ENCODE results near the gene PTGES. TPM values are rescaled to one million over a fixed set of nuclear protein-coding genes. Genes with fewer than 3 reads are reported as not detected.
"Not testable (repeated sequence)": the region's sequence is repeated elsewhere in the genome, so short reads cannot be mapped to it uniquely, and the experiment has no call there.

PTGES gene
- total RNA-seq, 1 donor from 2014 or later = 2.9 TPM

GRCh38 chr9:129794549-129794948 lies 41.7 kb upstream of the PTGES start:
- Histone ChIP-seq H3K27me3 (no peaks in the 10 kb centered on the region), H3K4me1 (no peaks in the 10 kb centered on the region), H3K4me2 (no peak overlapping the region), H2AFZ (replicated peaks) (no peak overlapping the region), H3F3A (ENCODE audit: low read depth) (no peaks in the 10 kb centered on the region), H3K27ac (no peak overlapping the region), H3K4me3 (no peak overlapping the region), H3K9ac (no peak overlapping the region), H3K36me3 (no peaks in the 10 kb centered on the region), H3K9me3 (ENCODE audit: low read depth) (no peaks in the 10 kb centered on the region), H3K79me2 (ENCODE audit: low read depth) (no peaks in the 10 kb centered on the region), H4K20me1 (ENCODE audit: low read depth) (peaks cover 4% of the 10 kb centered on the region)
- Mint-ChIP-seq H3K36me3 (no peaks in the 10 kb centered on the region), H3K4me3 (no peak overlapping the region), H3K27ac (no peak overlapping the region), H3K4me1 (no peaks in the 10 kb centered on the region), H3K9me3 (no peaks in the 10 kb centered on the region), H3K27me3 (ENCODE audit: insufficient read depth, low read depth) (peaks cover 12% of the 10 kb centered on the region)
- TF ChIP-seq EZH2 (IDR thresholded peaks at IDR 0.05) (no peak), EZH2phosphoT487 (IDR thresholded peaks at IDR 0.05) (no peak), CTCF (IDR thresholded peaks at IDR 0.05) (no peak)
- no peak for DNase-seq (ENCODE audit: low spot score)

GRCh38 chr9:129786481-129786880 lies 33.6 kb upstream of the PTGES start:
- Histone ChIP-seq H3K27ac (no peak overlapping the region), H2AFZ (replicated peaks) (no peak overlapping the region), H3K4me2 (no peak overlapping the region), H3K36me3 (no peaks in the 10 kb centered on the region), H3K4me3 (no peak overlapping the region), H3F3A (ENCODE audit: low read depth) (no peaks in the 10 kb centered on the region), H3K9ac (no peak overlapping the region), H3K9me3 (ENCODE audit: low read depth) (no peaks in the 10 kb centered on the region), H3K4me1 (no peaks in the 10 kb centered on the region), H3K79me2 (ENCODE audit: low read depth) (no peaks in the 10 kb centered on the region), H4K20me1 (ENCODE audit: low read depth) (peaks cover 4% of the 10 kb centered on the region), H3K27me3 (peaks cover 14% of the 10 kb centered on the region)
- Mint-ChIP-seq H3K4me3 (no peak overlapping the region), H3K9me3 (no peaks in the 10 kb centered on the region), H3K27me3 (ENCODE audit: insufficient read depth, low read depth) (peaks cover 25% of the 10 kb centered on the region), H3K36me3 (no peaks in the 10 kb centered on the region), H3K27ac (no peak overlapping the region), H3K4me1 (peaks cover 3% of the 10 kb centered on the region)
- no peak for DNase-seq (ENCODE audit: low spot score)
- TF ChIP-seq EZH2 (IDR thresholded peaks at IDR 0.05) = no peak
- TF ChIP-seq CTCF (IDR thresholded peaks at IDR 0.05) = no peak
- no peak for TF ChIP-seq EZH2phosphoT487 (IDR thresholded peaks at IDR 0.05)

GRCh38 chr9:129785866-129786265 lies 33.0 kb upstream of the PTGES start:
- peaks cover 14% of the 10 kb centered on the region for H3K27me3 ChIP-seq
- H3K4me3 ChIP-seq = no peak overlapping the region
- no peaks in the 10 kb centered on the region for H3K79me2 ChIP-seq (ENCODE audit: low read depth)
- H3K9me3 ChIP-seq (ENCODE audit: low read depth) = no peaks in the 10 kb centered on the region
- H3F3A ChIP-seq (ENCODE audit: low read depth) = no peaks in the 10 kb centered on the region
- no peak for TF ChIP-seq EZH2 (IDR thresholded peaks at IDR 0.05)
- no peak for TF ChIP-seq CTCF (IDR thresholded peaks at IDR 0.05)
- TF ChIP-seq EZH2phosphoT487 (IDR thresholded peaks at IDR 0.05) = no peak
- H3K4me2 ChIP-seq = no peak overlapping the region
- H3K36me3 ChIP-seq = no peaks in the 10 kb centered on the region
- H4K20me1 ChIP-seq (ENCODE audit: low read depth) = peaks cover 4% of the 10 kb centered on the region
- peaks cover 3% of the 10 kb centered on the region for H3K4me1 Mint-ChIP-seq
- H2AFZ ChIP-seq (replicated peaks) = no peak overlapping the region
- no peak overlapping the region for H3K27ac ChIP-seq
- H3K4me1 ChIP-seq = no peaks in the 10 kb centered on the region
- peaks cover 25% of the 10 kb centered on the region for H3K27me3 Mint-ChIP-seq (ENCODE audit: insufficient read depth, low read depth)
- no peak overlapping the region for H3K4me3 Mint-ChIP-seq
- no peaks in the 10 kb centered on the region for H3K36me3 Mint-ChIP-seq
- no peak overlapping the region for H3K9ac ChIP-seq
- H3K9me3 Mint-ChIP-seq = no peaks in the 10 kb centered on the region
- no peak for DNase-seq (ENCODE audit: low spot score)
- H3K27ac Mint-ChIP-seq = no peak overlapping the region

GRCh38 chr9:129784970-129785369 lies 32.1 kb upstream of the PTGES start:
- H3K27me3 ChIP-seq = peaks cover 14% of the 10 kb centered on the region
- not testable (repeated sequence) for H3K36me3 Mint-ChIP-seq; H3K4me3 Mint-ChIP-seq; H3K27ac Mint-ChIP-seq; H2AFZ ChIP-seq (replicated peaks); H3K4me1 ChIP-seq; H3K79me2 ChIP-seq (ENCODE audit: low read depth); H3K4me2 ChIP-seq; H3K9me3 ChIP-seq (ENCODE audit: low read depth); H3K4me3 ChIP-seq; H3K4me1 Mint-ChIP-seq; H3F3A ChIP-seq (ENCODE audit: low read depth); H3K36me3 ChIP-seq; DNase-seq (ENCODE audit: low spot score); H3K9ac ChIP-seq; H3K9me3 Mint-ChIP-seq; H4K20me1 ChIP-seq (ENCODE audit: low read depth); H3K27ac ChIP-seq
- peaks cover 24% of the 10 kb centered on the region for H3K27me3 Mint-ChIP-seq (ENCODE audit: insufficient read depth, low read depth)
